Endothelial cell (in vitro differentiated cells): ENCODE data around the gene RPL37A. TPM values are rescaled to one million over a fixed set of nuclear protein-coding genes. Genes with fewer than 3 reads are reported as not detected.

Experiments
- DNase-seq: peaks from one replicate; pipeline ENCODE4 v3.0.0; 2021; ENCODE audit warnings: low spot score
- H3K27ac Mint-ChIP-seq: one replicate; pipeline ENCODE4 v1.8.0; 2021; ENCODE audit warnings: mixed read lengths, inconsistent platforms; ENCODE audit not compliant: unreplicated experiment
- H3K27me3 Mint-ChIP-seq: one replicate; pipeline ENCODE4 v1.8.0; 2021; ENCODE audit warnings: mild to moderate bottlenecking, moderate library complexity, mixed read lengths, inconsistent platforms; ENCODE audit not compliant: unreplicated experiment
- H3K36me3 Mint-ChIP-seq: one replicate; pipeline ENCODE4 v1.8.0; 2021; ENCODE audit warnings: mild to moderate bottlenecking, low read depth, mixed read lengths, inconsistent platforms; ENCODE audit not compliant: unreplicated experiment
- H3K4me1 Mint-ChIP-seq: one replicate; pipeline ENCODE4 v1.8.0; 2021; ENCODE audit warnings: mild to moderate bottlenecking, mixed read lengths, inconsistent platforms; ENCODE audit not compliant: unreplicated experiment
- H3K4me3 Mint-ChIP-seq: one replicate; pipeline ENCODE4 v1.8.0; 2021; ENCODE audit warnings: mild to moderate bottlenecking, mixed read lengths, inconsistent platforms; ENCODE audit not compliant: unreplicated experiment
- H3K9me3 Mint-ChIP-seq: one replicate; pipeline ENCODE4 v1.8.0; 2021; ENCODE audit warnings: mixed read lengths, inconsistent platforms; ENCODE audit not compliant: unreplicated experiment
- CTCF ChIP-seq: fragments of 200-600 bp; sonication (generic); IDR thresholded peaks from one replicate; pipeline ENCODE4 v1.5.0; 2021; ENCODE audit warnings: antibody characterized with exemption; ENCODE audit not compliant: unreplicated experiment
- total RNA-seq: library from RNA; stranded (reverse); fragmentation: NEBNext Ultra II Directional; extraction: Animal tissue kit (Norgen Biotek cat#: 25700); gene quantifications from one replicate; pipeline ENCODE4 v1.2.1, GENCODE V29; 2021; ENCODE audit not compliant: unreplicated experiment

Gene RPL37A
- total RNA-seq, 1 donor from 2014 or later: 2,729 TPM

- TF ChIP-seq CTCF: no peak
- H3K27ac Mint-ChIP-seq: no peak overlapping the region
- H3K4me1 Mint-ChIP-seq: peaks cover 38% of the 10 kb centered on the region
- DNase-seq: no peak
- H3K9me3 Mint-ChIP-seq: no peaks in the 10 kb centered on the region
- H3K36me3 Mint-ChIP-seq: no peaks in the 10 kb centered on the region
- H3K27me3 Mint-ChIP-seq: peaks cover 9% of the 10 kb centered on the region
- H3K4me3 Mint-ChIP-seq: no peak overlapping the region
These were observed 39.9 kb downstream of the RPL37A start for GRCh38 chr2:216538538-216538937.

DNA sequence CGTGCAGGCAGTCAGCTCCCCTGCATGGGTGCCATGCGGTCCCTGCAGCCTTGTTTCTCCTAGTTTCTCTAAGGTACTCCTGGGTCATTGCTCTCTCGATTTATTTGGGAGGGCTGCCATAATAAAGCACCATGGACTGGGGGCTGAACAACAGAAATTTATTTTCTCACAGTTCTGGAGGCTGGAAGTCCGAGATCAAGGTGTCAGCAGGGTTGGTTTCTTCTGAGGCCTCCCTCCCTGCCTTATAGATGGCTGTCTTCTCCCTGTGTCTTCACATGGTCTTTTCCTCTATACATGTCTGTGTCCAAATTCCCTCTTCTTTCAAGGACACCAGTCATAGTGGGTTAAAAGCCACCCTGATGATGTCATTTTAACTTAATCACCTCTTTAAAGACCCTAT, 40.5 kb downstream of the RPL37A start:
- DNase-seq: no peak
- Mint-ChIP-seq H3K36me3 (no peaks in the 10 kb centered on the region), H3K27ac (no peak overlapping the region), H3K4me3 (no peak overlapping the region), H3K27me3 (peaks cover 9% of the 10 kb centered on the region), H3K4me1 (peaks cover 34% of the 10 kb centered on the region), H3K9me3 (no peaks in the 10 kb centered on the region)
- TF ChIP-seq CTCF: no peak

GRCh38 chr2:216539791-216540241, 41.2 kb downstream of the RPL37A start:
- Mint-ChIP-seq H3K9me3 (no peaks in the 10 kb centered on the region), H3K4me1 (peaks cover 32% of the 10 kb centered on the region), H3K27ac (peak overlapping the region; percentile 8), H3K27me3 (peaks cover 9% of the 10 kb centered on the region), H3K4me3 (no peak overlapping the region), H3K36me3 (no peaks in the 10 kb centered on the region)
- no peak for DNase-seq
- no peak for TF ChIP-seq CTCF

GRCh38 chr2:216540920-216541319, 42.3 kb downstream of the RPL37A start:
- no peak overlapping the region for H3K4me3 Mint-ChIP-seq
- H3K4me1 Mint-ChIP-seq: peaks cover 32% of the 10 kb centered on the region
- no peak for DNase-seq
- TF ChIP-seq CTCF: no peak
- no peaks in the 10 kb centered on the region for H3K9me3 Mint-ChIP-seq
- peaks cover 13% of the 10 kb centered on the region for H3K27me3 Mint-ChIP-seq
- no peak overlapping the region for H3K27ac Mint-ChIP-seq
- H3K36me3 Mint-ChIP-seq: no peaks in the 10 kb centered on the region

DNA sequence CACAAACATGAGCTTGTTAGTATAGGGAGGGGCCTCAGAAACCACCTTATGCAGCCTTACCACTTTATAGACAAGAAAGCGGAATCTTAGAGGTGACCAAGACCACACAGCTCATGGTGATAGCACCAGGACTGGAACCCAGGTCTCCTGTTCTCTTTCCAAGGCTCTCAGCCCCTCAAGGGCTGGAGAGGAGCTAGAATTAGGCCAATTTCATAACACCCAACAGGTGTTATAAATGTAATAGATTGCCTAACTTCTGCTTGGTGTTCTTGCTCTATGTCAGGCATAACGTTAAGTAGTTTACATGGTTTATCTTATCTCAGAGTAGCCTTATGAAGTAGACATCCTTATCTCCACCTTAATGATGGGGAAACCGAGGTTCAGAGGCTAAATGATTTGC, 42.9 kb downstream of the RPL37A start:
- DNase-seq: no peak
- peaks cover 30% of the 10 kb centered on the region for H3K4me1 Mint-ChIP-seq
- H3K9me3 Mint-ChIP-seq: no peaks in the 10 kb centered on the region
- peaks cover 13% of the 10 kb centered on the region for H3K27me3 Mint-ChIP-seq
- no peak overlapping the region for H3K27ac Mint-ChIP-seq
- H3K36me3 Mint-ChIP-seq: no peaks in the 10 kb centered on the region
- no peak for TF ChIP-seq CTCF
- H3K4me3 Mint-ChIP-seq: no peak overlapping the region
